H1 (cell line): ENCODE data around the gene LPP.

ENCODE experiments used
- BRCA1 ChIP-seq: IDR thresholded peaks from 2 replicates; pipeline ENCODE4 v1.6.1; 2012; ENCODE audit warnings: low read depth, low read length, improper control_type of control experiment
- CHD2 ChIP-seq: IDR thresholded peaks from 2 replicates; pipeline ENCODE4 v1.6.1; 2012; ENCODE audit warnings: low read length, improper control_type of control experiment
- EZH2 ChIP-seq: fragments of 200-600 bp; sonication (generic); IDR thresholded peaks from 2 replicates; pipeline ENCODE4 v1.7.1; 2012; ENCODE audit warnings: low read depth, mild to moderate bottlenecking, moderate library complexity, low read length, inconsistent platforms; ENCODE audit not compliant: severe bottlenecking
- SIN3A ChIP-seq, 2 experiments: IDR thresholded peaks in 1 of 2; conservative IDR thresholded peaks in 1 of 2; 2 replicates each; pipeline ENCODE4 v1.6.1; 2011 to 2012; ENCODE audit warnings: low read length in 2 of 2, improper control_type of control experiment in 1 of 2, low read depth in 1 of 2, mild to moderate bottlenecking in 1 of 2
- SUZ12 ChIP-seq: fragments of 200-600 bp; sonication (generic); IDR thresholded peaks from 2 replicates; pipeline ENCODE4 v1.6.1; 2012; ENCODE audit warnings: mild to moderate bottlenecking, inconsistent platforms, low read length, moderate library complexity, mixed read lengths
- TAF1 ChIP-seq: IDR thresholded peaks from 2 replicates; pipeline ENCODE4 v1.6.1; 2011; ENCODE audit warnings: mild to moderate bottlenecking, low read depth, low read length
- TF ChIP-seq, protein P1 (sequence below), 3 experiments: IDR thresholded peaks; 1 replicate in 2 of 3; 2 replicates in 1 of 3; pipeline versions ENCODE4 v1.5.1 to v1.6.1; 2011; ENCODE audit warnings: low read length in 3 of 3, mild to moderate bottlenecking in 3 of 3, inconsistent platforms in 2 of 3, low read depth in 1 of 3, moderate library complexity in 1 of 3; ENCODE audit not compliant: insufficient read depth in 1 of 3; ENCODE audit errors: control extremely low read depth in 1 of 3
- TF ChIP-seq, protein P2 (sequence below): IDR thresholded peaks from 2 replicates; pipeline ENCODE4 v1.6.1; 2011; ENCODE audit warnings: low read depth, mild to moderate bottlenecking, low read length; ENCODE audit not compliant: insufficient read depth

DNA sequence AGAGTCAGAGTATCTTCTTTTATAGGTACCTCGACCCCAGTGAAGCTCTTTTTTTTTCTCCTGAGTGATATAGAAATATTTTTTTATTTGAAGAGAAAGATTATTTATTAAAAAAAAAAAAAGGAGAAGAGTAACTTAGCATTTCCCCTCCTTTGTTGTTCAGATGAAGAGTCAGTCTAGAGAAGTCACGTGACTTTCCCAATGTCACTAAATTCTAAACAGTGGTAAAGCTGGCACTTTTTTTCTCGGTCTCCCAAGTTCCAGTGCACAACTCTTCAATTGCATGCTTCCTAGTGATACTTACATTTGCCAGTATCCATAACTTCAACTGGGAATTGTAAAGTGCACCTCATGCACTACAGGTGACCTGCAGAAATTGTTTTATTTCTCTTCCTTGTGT, 448.7 kb downstream of the LPP start:
- no peak for TF ChIP-seq CHD2
- TF ChIP-seq, protein P1, sequence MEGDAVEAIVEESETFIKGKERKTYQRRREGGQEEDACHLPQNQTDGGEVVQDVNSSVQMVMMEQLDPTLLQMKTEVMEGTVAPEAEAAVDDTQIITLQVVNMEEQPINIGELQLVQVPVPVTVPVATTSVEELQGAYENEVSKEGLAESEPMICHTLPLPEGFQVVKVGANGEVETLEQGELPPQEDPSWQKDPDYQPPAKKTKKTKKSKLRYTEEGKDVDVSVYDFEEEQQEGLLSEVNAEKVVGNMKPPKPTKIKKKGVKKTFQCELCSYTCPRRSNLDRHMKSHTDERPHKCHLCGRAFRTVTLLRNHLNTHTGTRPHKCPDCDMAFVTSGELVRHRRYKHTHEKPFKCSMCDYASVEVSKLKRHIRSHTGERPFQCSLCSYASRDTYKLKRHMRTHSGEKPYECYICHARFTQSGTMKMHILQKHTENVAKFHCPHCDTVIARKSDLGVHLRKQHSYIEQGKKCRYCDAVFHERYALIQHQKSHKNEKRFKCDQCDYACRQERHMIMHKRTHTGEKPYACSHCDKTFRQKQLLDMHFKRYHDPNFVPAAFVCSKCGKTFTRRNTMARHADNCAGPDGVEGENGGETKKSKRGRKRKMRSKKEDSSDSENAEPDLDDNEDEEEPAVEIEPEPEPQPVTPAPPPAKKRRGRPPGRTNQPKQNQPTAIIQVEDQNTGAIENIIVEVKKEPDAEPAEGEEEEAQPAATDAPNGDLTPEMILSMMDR (IDR thresholded peaks at IDR 0.05; ENCODE audit: control extremely low read depth in 1 of 3, insufficient read depth in 1 of 3, low read depth in 1 of 3, low read length in 3 of 3): no peak
- no peak for TF ChIP-seq SUZ12
- TF ChIP-seq, protein P2, sequence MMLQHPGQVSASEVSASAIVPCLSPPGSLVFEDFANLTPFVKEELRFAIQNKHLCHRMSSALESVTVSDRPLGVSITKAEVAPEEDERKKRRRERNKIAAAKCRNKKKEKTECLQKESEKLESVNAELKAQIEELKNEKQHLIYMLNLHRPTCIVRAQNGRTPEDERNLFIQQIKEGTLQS: no peak
- no peak for TF ChIP-seq BRCA1
- TF ChIP-seq EZH2: no peak
- no peak for TF ChIP-seq SIN3A (conservative IDR thresholded peaks at IDR 0.05 in 1 of 2, IDR thresholded peaks at IDR 0.05 in 1 of 2; ENCODE audit: low read depth in 1 of 2, low read length in 2 of 2)
- TF ChIP-seq TAF1: no peak
